Uterus (tissue), 4 donors: ENCODE results near the gene KLF3. TPM values are rescaled to one million over a fixed set of nuclear protein-coding genes. Genes with fewer than 3 reads are reported as not detected.

Source experiments
- DNase-seq, 2 donors: peaks; one replicate each; pipeline ENCODE4 v3.0.0-alpha.2; 2019 to 2020
- H3K27ac ChIP-seq, 2 donors: fragments of 200-600 bp; sonication (generic); 1 replicate in 1 of 2; 2 replicates in 1 of 2; pipeline ENCODE4 v1.5.1; 2016 to 2018
- H3K27me3 ChIP-seq, 2 donors: fragments of 200-600 bp; sonication (generic); one replicate each; pipeline ENCODE4 v1.5.1; 2018 to 2019; ENCODE audit warnings: control low read depth in 1 of 2
- H3K36me3 ChIP-seq, 2 donors: fragments of 200-600 bp; sonication (generic); one replicate each; pipeline ENCODE4 v1.5.1; 2019; ENCODE audit warnings: control low read depth in 1 of 2
- H3K4me1 ChIP-seq, 2 donors: fragments of 200-600 bp; sonication (generic); one replicate each; pipeline ENCODE4 v1.5.1; 2018 to 2019; ENCODE audit warnings: control low read depth in 1 of 2
- H3K4me3 ChIP-seq, 2 donors: fragments of 200-600 bp; sonication (generic); 1 replicate in 1 of 2; 2 replicates in 1 of 2; pipeline ENCODE4 v1.5.1; 2018 to 2019; ENCODE audit warnings: mild to moderate bottlenecking in 1 of 2
- H3K9me3 ChIP-seq, 2 donors: fragments of 200-600 bp; sonication (generic); one replicate each; pipeline ENCODE4 v1.5.1; 2019; ENCODE audit warnings: control low read depth in 1 of 2
- POLR2A ChIP-seq, 2 donors: fragments of 450-650 bp; IDR thresholded peaks; one replicate each; pipeline ENCODE4 v1.6.1; 2016; ENCODE audit warnings: antibody characterized with exemption in 2 of 2, mild to moderate bottlenecking in 1 of 2, moderate library complexity in 1 of 2
- intact Hi-C: fragments of 100-400 bp; cut with DNase I; formaldehyde crosslinking; loops from one replicate; pipeline ENCODE4 v1.15.1; 2023; ENCODE audit warnings: low total_unique reads
- total RNA-seq, 4 donors: library from RNA; depleted of rRNA in 3 of 4; stranded (reverse); fragments of >200 nt in 3 of 4; gene quantifications; one replicate each; pipeline versions ENCODE4 v1.1.0 to v1.2.4, GENCODE V29; 2014 to 2023
- TF ChIP-seq, protein P1 (sequence below), 4 experiments: fragments of 200-600 bp in 2 of 4; fragments of 450-650 bp in 2 of 4; sonication (generic) in 2 of 4; IDR thresholded peaks; one replicate each; pipeline ENCODE4 v1.5.1; 2016 to 2019; ENCODE audit warnings: antibody characterized with exemption in 4 of 4, mild to moderate bottlenecking in 2 of 4, moderate library complexity in 1 of 4
- donor health status: DM: yes; HTN: yes; CAD: no.

The KLF3 gene
- total RNA-seq, 4 donors from 2014 or later = 13.8 to 69.0 (median 41.2) TPM

DNA sequence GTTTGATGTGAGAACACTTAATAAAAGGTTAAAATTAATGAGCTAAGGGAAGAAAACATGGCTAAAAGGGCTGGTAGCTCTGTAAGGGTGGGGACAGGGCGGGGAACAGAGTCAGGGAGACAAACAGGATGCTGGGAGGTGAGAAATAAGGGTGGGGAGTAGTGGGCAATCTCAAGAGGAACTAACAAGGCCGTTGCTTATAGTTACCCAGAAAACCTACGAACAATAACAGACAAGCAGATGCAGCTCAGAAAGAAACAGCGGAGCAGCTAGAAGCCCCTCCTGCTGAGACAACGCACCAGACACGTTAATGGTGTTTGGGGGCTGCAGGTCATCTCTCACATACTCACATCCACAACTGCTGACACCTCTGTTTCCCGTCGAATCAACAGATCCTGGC, 9.7 kb upstream of the KLF3 start:
- Histone ChIP-seq H3K4me1 (no peaks in the 10 kb centered on the region), H3K9me3 (no peaks in the 10 kb centered on the region), H3K27ac (no peak overlapping the region), H3K4me3 (no peak overlapping the region), H3K27me3 (no peaks in the 10 kb centered on the region), H3K36me3 (no peaks in the 10 kb centered on the region)
- DNase-seq = no peak
- intact Hi-C loops = no loop called here
- TF ChIP-seq, protein P1, sequence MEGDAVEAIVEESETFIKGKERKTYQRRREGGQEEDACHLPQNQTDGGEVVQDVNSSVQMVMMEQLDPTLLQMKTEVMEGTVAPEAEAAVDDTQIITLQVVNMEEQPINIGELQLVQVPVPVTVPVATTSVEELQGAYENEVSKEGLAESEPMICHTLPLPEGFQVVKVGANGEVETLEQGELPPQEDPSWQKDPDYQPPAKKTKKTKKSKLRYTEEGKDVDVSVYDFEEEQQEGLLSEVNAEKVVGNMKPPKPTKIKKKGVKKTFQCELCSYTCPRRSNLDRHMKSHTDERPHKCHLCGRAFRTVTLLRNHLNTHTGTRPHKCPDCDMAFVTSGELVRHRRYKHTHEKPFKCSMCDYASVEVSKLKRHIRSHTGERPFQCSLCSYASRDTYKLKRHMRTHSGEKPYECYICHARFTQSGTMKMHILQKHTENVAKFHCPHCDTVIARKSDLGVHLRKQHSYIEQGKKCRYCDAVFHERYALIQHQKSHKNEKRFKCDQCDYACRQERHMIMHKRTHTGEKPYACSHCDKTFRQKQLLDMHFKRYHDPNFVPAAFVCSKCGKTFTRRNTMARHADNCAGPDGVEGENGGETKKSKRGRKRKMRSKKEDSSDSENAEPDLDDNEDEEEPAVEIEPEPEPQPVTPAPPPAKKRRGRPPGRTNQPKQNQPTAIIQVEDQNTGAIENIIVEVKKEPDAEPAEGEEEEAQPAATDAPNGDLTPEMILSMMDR (IDR thresholded peaks at IDR 0.05) = no peak
- TF ChIP-seq POLR2A (IDR thresholded peaks at IDR 0.05) = no peak

DNA sequence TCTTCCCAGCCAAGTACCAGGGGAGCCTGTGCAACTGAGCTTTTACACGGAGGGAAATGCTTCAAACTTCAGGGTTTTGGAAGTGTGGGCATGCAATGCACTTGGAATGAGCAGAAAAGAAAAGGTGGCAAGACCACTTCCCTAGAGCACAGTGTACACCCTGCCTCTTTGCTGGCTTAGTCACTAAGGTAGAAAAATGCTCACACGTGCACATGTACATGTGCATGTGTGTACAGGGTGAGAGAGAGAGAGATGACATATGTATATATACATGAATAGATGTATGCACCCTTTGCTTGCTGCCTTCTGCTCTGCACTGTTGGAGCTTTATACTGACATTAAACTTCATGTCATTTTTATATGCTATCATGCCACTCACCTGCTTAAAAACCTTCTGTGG, 7.9 kb upstream of the KLF3 start:
- intact Hi-C loops = no loop called here
- H3K4me3 ChIP-seq = no peak overlapping the region
- H3K27me3 ChIP-seq = no peaks in the 10 kb centered on the region
- DNase-seq = no peak
- TF ChIP-seq, protein P1 (IDR thresholded peaks at IDR 0.05) = no peak
- no peak for TF ChIP-seq POLR2A (IDR thresholded peaks at IDR 0.05)
- H3K9me3 ChIP-seq = no peaks in the 10 kb centered on the region
- no peaks in the 10 kb centered on the region for H3K36me3 ChIP-seq
- H3K27ac ChIP-seq = no peak overlapping the region
- no peaks in the 10 kb centered on the region for H3K4me1 ChIP-seq

DNA sequence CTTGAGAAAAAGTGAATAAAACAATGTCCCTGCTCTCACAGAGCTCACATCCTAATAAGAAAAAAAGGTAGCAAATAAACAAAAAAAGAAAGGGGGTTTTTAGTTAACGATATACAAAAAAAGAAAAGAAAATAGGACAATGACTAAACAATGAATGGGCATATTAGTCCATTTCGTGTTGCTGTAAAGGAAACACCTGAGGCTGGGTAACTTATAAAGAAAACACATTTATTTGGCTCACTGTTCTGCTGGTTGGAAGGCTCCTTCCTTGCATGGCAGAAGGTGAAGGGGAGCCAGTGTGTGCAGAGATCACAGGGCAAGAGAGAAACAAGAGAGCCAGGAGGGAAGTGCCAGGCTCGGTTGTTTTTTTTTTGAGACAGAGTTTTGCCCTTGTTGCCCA, 4.7 kb upstream of the KLF3 start:
- intact Hi-C loops = no loop called here
- Histone ChIP-seq H3K4me3 (no peak overlapping the region), H3K36me3 (no peaks in the 10 kb centered on the region), H3K27ac (no peak overlapping the region), H3K27me3 (no peaks in the 10 kb centered on the region), H3K4me1 (no peaks in the 10 kb centered on the region), H3K9me3 (no peaks in the 10 kb centered on the region)
- TF ChIP-seq, protein P1 (IDR thresholded peaks at IDR 0.05) = no peak
- no peak for TF ChIP-seq POLR2A (IDR thresholded peaks at IDR 0.05)
- no peak for DNase-seq

DNA sequence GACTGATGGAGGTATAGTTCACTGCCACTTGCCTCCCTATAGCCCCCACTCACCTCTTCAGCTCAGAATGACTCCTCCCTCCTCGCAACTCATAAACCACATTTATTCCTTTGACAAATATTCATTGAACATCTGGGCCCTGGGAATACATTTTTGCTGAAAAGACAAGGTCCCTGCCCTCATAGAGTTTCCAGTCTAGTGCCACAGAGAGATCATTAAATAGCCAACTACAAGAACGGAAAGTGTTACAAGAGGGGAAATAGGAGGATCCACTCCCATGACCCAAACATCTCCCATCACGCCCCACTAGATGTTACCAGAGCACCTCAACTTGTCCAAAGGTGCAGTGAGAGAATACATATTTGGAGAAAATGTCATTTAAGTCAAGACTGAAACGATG, 3.2 kb upstream of the KLF3 start:
- no peak for DNase-seq
- Histone ChIP-seq H3K4me1 (no peaks in the 10 kb centered on the region), H3K36me3 (no peaks in the 10 kb centered on the region), H3K9me3 (no peaks in the 10 kb centered on the region), H3K4me3 (no peak overlapping the region), H3K27me3 (no peaks in the 10 kb centered on the region), H3K27ac (no peak overlapping the region)
- no peak for TF ChIP-seq POLR2A (IDR thresholded peaks at IDR 0.05)
- TF ChIP-seq, protein P1 (IDR thresholded peaks at IDR 0.05) = no peak
- intact Hi-C loops = no loop called here

DNA sequence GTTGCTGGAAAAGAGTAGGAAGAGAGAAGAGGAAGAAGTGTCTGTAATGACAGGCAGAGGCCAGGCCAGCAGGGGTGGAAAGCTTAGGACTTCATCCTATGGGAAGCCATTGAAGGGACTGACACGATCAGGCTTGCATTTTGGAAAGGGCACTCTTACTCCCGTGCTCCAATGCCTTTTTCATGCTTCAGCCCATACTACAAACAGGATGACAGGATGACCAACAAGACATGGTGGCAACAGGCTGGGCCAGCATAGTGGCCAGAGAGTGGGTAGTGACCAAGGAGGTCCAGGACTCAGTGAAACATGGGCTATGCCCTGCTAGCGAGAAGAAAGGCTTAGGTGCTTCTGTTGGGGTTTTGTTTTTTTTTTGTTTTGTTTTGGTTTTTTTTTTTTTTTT, 2.6 kb upstream of the KLF3 start:
- TF ChIP-seq POLR2A (IDR thresholded peaks at IDR 0.05) = no peak
- TF ChIP-seq, protein P1 (IDR thresholded peaks at IDR 0.05) = no peak

More for the DNA sequence above, 2.6 kb upstream of the KLF3 start:
- intact Hi-C loops = no loop called here
- Histone ChIP-seq H3K4me3 (no peak overlapping the region), H3K27me3 (no peaks in the 10 kb centered on the region), H3K27ac (peak overlapping the region in 1 of 2 donors; percentile 98), H3K9me3 (no peaks in the 10 kb centered on the region), H3K4me1 (no peaks in the 10 kb centered on the region), H3K36me3 (no peaks in the 10 kb centered on the region)
- no peak for DNase-seq
